AG04450 (cell line): ENCODE measurements around the gene STMN1. TPM values are rescaled to one million over a fixed set of nuclear protein-coding genes. Genes with fewer than 3 reads are reported as not detected.

Source experiments
- CTCF ChIA-PET: fragments of 300-600, 350-600 bp; formaldehyde crosslinking; extraction: SDS; loops from one replicate; lab custom pipeline; 2022; ENCODE audit warnings: antibody characterized with exemption, inconsistent platforms; lab: Charles Lee
- POLR2A ChIA-PET: fragments of 350-600 bp; formaldehyde crosslinking; extraction: SDS; loops from one replicate; lab custom pipeline; 2021; ENCODE audit warnings: antibody characterized with exemption, inconsistent platforms; lab: Yijun Ruan, JAX
- DNase-seq: peaks from one replicate; pipeline ENCODE4 v3.0.0-alpha.2; 2011; ENCODE audit warnings: low read depth, low spot score
- H3K27ac ChIP-seq: one replicate; pipeline ENCODE4 v1.5.1; 2012; ENCODE audit warnings: low read depth, low read length, control low read depth
- H3K27me3 ChIP-seq: one replicate; pipeline ENCODE4 v1.6.0; 2012; ENCODE audit warnings: low read length; ENCODE audit not compliant: control insufficient read depth, insufficient read depth
- H3K4me3 ChIP-seq: 2 replicates; pipeline ENCODE4 v1.5.1; 2011; ENCODE audit warnings: mild to moderate bottlenecking, low read depth, low read length, control low read depth
- H3K9me3 ChIP-seq: 2 replicates; pipeline ENCODE4 v1.5.1; 2012; ENCODE audit warnings: low read length; ENCODE audit not compliant: control insufficient read depth, insufficient read depth
- polyA plus RNA-seq: library from polyadenylated mRNA; depleted of rRNA; stranded (reverse); fragments of >200 nt; gene quantifications from 2 replicates; pipeline ENCODE4 v1.2.3, GENCODE V29; 2011; rRNA removed
- small RNA-seq: library from RNA; depleted of rRNA; stranded (forward); fragments of <200 nt; gene quantifications from one replicate; pipeline ENCODE3, GENCODE V24; 2012; ENCODE audit warnings: low read depth; ENCODE audit not compliant: insufficient read length
- TF ChIP-seq, protein P1 (sequence below): IDR thresholded peaks from 2 replicates; pipeline ENCODE4 v1.5.1; 2011; ENCODE audit warnings: low read depth, low read length, control low read depth, inconsistent platforms

Gene STMN1
- polyA plus RNA-seq, 1 experiment: 176 TPM

DNA sequence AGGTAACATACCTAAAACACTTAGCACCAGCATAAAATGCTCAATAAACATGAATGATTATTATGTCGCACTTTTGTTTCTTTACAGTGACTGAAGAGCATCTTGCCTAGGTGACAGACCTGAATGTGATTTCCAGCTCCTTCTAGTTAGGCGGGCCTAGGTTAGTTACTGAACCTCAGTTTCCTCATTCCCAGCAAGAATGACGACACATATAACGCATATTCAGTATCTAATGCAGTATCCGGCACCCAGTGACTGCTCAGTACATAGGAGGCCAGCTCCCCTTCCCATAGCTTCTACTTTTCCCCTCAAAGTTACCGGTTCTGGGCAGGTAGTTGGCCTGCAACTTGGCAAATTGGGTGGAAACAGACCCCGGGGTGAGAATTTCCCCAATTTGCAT lies 47.7 kb downstream of the STMN1 start:
- Histone ChIP-seq H3K9me3 (no peaks in the 10 kb centered on the region; the same call in 1 of the 2 replicates), H3K27ac (no peak overlapping the region), H3K27me3 (no peaks in the 10 kb centered on the region), H3K4me3 (peak overlapping the region; percentile 82)
- TF ChIP-seq, protein P1, sequence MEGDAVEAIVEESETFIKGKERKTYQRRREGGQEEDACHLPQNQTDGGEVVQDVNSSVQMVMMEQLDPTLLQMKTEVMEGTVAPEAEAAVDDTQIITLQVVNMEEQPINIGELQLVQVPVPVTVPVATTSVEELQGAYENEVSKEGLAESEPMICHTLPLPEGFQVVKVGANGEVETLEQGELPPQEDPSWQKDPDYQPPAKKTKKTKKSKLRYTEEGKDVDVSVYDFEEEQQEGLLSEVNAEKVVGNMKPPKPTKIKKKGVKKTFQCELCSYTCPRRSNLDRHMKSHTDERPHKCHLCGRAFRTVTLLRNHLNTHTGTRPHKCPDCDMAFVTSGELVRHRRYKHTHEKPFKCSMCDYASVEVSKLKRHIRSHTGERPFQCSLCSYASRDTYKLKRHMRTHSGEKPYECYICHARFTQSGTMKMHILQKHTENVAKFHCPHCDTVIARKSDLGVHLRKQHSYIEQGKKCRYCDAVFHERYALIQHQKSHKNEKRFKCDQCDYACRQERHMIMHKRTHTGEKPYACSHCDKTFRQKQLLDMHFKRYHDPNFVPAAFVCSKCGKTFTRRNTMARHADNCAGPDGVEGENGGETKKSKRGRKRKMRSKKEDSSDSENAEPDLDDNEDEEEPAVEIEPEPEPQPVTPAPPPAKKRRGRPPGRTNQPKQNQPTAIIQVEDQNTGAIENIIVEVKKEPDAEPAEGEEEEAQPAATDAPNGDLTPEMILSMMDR: no peak
- no peak for DNase-seq
- ChIA-PET CTCF (no interaction called here), POLR2A (no interaction called here)

DNA sequence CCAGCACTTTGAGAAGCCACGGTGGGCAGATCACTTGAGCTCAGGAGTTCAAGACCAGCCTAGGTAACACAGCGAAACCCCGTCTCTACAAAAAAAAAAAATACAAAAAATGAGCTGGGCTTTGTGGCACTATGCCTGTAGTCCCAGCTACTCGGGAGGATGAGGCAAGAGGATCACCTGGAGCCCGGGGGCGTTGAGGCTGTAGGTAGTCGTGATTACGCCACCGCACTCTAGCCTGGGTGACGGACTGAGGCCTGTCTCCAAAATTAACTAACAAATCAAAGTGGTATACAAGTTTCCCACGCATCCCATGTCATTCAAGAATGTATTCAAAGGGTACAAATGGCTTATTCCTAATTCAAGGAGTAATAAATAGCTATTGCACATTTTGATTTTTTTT lies 49.4 kb downstream of the STMN1 start:
- Histone ChIP-seq H3K27ac (no peak overlapping the region), H3K27me3 (no peaks in the 10 kb centered on the region), H3K4me3 (no peak overlapping the region), H3K9me3 (no peaks in the 10 kb centered on the region; the same call in 1 of the 2 replicates)
- CTCF ChIA-PET: interaction anchor here (0.6 kb wide), 1 partner anchor 276 kb away, joined by 3 read pairs; no protein-coding TSS in a partner anchor
- DNase-seq: no peak
- POLR2A ChIA-PET: interaction anchor here (1.5 kb wide), 1 partner anchor 37 kb away, joined by 5 read pairs; the partner anchor contains the start of gene MTFR1L
- TF ChIP-seq, protein P1: no peak

DNA sequence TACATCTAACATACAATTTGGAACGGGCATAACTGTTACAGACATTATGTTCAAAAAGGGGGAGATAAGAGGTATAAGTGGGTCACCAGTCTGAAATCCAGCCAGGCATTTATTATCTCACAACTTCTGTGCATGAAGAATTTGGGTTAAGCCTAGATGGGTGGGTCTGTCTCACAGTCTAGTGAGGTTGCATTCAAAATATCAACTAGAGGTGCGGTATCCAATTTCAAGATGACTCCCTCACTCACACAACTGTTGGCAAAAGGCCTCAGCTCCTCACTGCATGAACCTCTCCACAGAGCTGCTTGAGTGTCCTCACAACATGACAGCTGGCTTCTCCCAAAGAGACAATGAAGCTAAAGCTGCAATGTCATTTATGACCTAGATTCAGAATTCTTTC lies 51.7 kb downstream of the STMN1 start:
- ChIA-PET POLR2A (no interaction called here), CTCF (interaction anchor here (1.1 kb wide), 1 partner anchor 41 kb away, joined by 3 read pairs; no protein-coding TSS in a partner anchor)
- Histone ChIP-seq H3K9me3 (no peaks in the 10 kb centered on the region; the same call in 1 of the 2 replicates), H3K27ac (no peak overlapping the region), H3K27me3 (no peaks in the 10 kb centered on the region), H3K4me3 (no peak overlapping the region)
- DNase-seq: no peak
- TF ChIP-seq, protein P1: no peak

Small RNAs within 50 kb of the gene (small RNA-seq; reads per million reads assigned to genes)
- gene AL033528.1: not detected
- not detected for gene RF00019
- gene SNRPFP2: not detected

Other genes starting within 250 kb of the STMN1 start
- 36.3 and 62.6 TPM in 2 replicates for gene SELENON, start 106.2 kb downstream of the STMN1 start, polyA plus RNA-seq
- 65.8 and 68.6 TPM in 2 replicates for gene MTFR1L, start 86.5 kb downstream of the STMN1 start, polyA plus RNA-seq
- 0.97 and 1.1 TPM in 2 replicates for gene AUNIP, start 47.0 kb downstream of the STMN1 start, polyA plus RNA-seq
- 10.7 and 11.9 TPM in 2 replicates for gene PAQR7, start 30.7 kb downstream of the STMN1 start, polyA plus RNA-seq
- gene PAFAH2, start 91.6 kb upstream of the STMN1 start, polyA plus RNA-seq: 9.3 and 11.8 TPM in 2 replicates
- 1.3 and 1.8 TPM in 2 replicates for gene EXTL1, start 115.4 kb upstream of the STMN1 start, polyA plus RNA-seq
- gene SLC30A2, start 139.7 kb upstream of the STMN1 start, polyA plus RNA-seq: not detected in 2 replicates
- gene TRIM63, start 161.2 kb upstream of the STMN1 start, polyA plus RNA-seq: not detected in 2 replicates
- 2.9 and 3.0 TPM in 2 replicates for gene PDIK1L, start 205.4 kb upstream of the STMN1 start, polyA plus RNA-seq